IMR-90 (cell line): ENCODE measurements around the gene C16orf89. TPM values are rescaled to one million over a fixed set of nuclear protein-coding genes. Genes with fewer than 3 reads are reported as not detected.

Experiments
- ATAC-seq: fragments of 200-7000 bp; cut with Tn5 transposase; 2 replicates; pipeline ENCODE4 v1.9.1; 2020; ENCODE audit warnings: low read depth, mild to moderate bottlenecking, moderate library complexity
- BruUV-seq: library from RNA; stranded (reverse); fragments of 400-500 nt; replicated peaks from 2 replicates; lab custom pipeline; 2021; lab: Mats Ljungman, UMichigan
- CTCF ChIA-PET: fragments of 300-600 bp; formaldehyde crosslinking; extraction: SDS; loops from one replicate; lab custom pipeline; 2021; ENCODE audit warnings: antibody characterized with exemption; lab: Yijun Ruan, JAX
- POLR2A ChIA-PET: fragments of 300-600 bp; sonication (Branson Sonifier 250); formaldehyde crosslinking; loops from one replicate; lab custom pipeline; 2022; ENCODE audit warnings: antibody characterized with exemption; ENCODE audit not compliant: unreplicated experiment; lab: Charles Lee
- DNase-seq: peaks from one replicate; pipeline ENCODE4 v3.0.0; 2013
- H2AFZ ChIP-seq: replicated peaks from 2 replicates; pipeline ENCODE3; 2013; ENCODE audit warnings: low read length, mild to moderate bottlenecking; ENCODE audit not compliant: poor library complexity
- H2AK5ac ChIP-seq: 2 replicates; pipeline ENCODE4 v1.6.1; 2013; ENCODE audit warnings: low read depth, low read length, inconsistent platforms
- H2AK9ac ChIP-seq: replicated peaks from 2 replicates; pipeline ENCODE3; 2013; ENCODE audit warnings: mild to moderate bottlenecking, low read depth, low read length, moderate library complexity; ENCODE audit not compliant: poor library complexity
- H2BK120ac ChIP-seq: 2 replicates; pipeline ENCODE4 v1.6.1; 2013; ENCODE audit warnings: low read depth, low read length, inconsistent platforms
- H2BK15ac ChIP-seq: 3 replicates; pipeline ENCODE4 v1.6.1; 2013; ENCODE audit warnings: low read depth, low read length, inconsistent platforms
- H2BK20ac ChIP-seq: 2 replicates; pipeline ENCODE4 v1.6.1; 2013; ENCODE audit warnings: low read depth, mild to moderate bottlenecking, inconsistent platforms, low read length, moderate library complexity
- H2BK5ac ChIP-seq: 2 replicates; pipeline ENCODE4 v1.6.1; 2013; ENCODE audit warnings: mild to moderate bottlenecking, low read depth, low read length, inconsistent platforms; ENCODE audit not compliant: poor library complexity, severe bottlenecking
- H3K14ac ChIP-seq: replicated peaks from 2 replicates; pipeline ENCODE4 v1.6.1; 2013; ENCODE audit warnings: low read depth, low read length, inconsistent platforms
- H3K18ac ChIP-seq: 2 replicates; pipeline ENCODE4 v1.6.1; 2013; ENCODE audit warnings: low read depth, low read length, control low read depth
- H3K23ac ChIP-seq: 2 replicates; pipeline ENCODE4 v1.6.1; 2013; ENCODE audit warnings: low read depth, low read length, inconsistent platforms
- H3K27ac ChIP-seq: 2 replicates; pipeline ENCODE4 v1.5.1; 2013; ENCODE audit warnings: mild to moderate bottlenecking, control low read depth, low read length; ENCODE audit not compliant: insufficient read depth
- H3K27me3 ChIP-seq: 2 replicates; pipeline ENCODE4 v1.6.1; 2013; ENCODE audit warnings: low read length; ENCODE audit not compliant: control insufficient read depth, insufficient read depth
- H3K36me3 ChIP-seq: 2 replicates; pipeline ENCODE4 v1.6.1; 2013; ENCODE audit warnings: low read length, mixed read lengths; ENCODE audit not compliant: control insufficient read depth, insufficient read depth
- H3K4ac ChIP-seq: 2 replicates; pipeline ENCODE4 v1.6.1; 2013; ENCODE audit warnings: low read depth, low read length, inconsistent platforms
- H3K4me1 ChIP-seq: 2 replicates; pipeline ENCODE4 v1.6.1; 2013; ENCODE audit warnings: low read length, mixed read lengths; ENCODE audit not compliant: control insufficient read depth, insufficient read depth
- H3K4me2 ChIP-seq: 2 replicates; pipeline ENCODE4 v1.6.1; 2013; ENCODE audit warnings: low read depth, mild to moderate bottlenecking, control low read depth, low read length, moderate library complexity
- H3K4me3 ChIP-seq: 2 replicates; pipeline ENCODE4 v1.5.1; 2013; ENCODE audit warnings: low read depth, mild to moderate bottlenecking, control low read depth, low read length, moderate library complexity; ENCODE audit not compliant: insufficient read depth
- H3K56ac ChIP-seq: 2 replicates; pipeline ENCODE4 v1.6.1; 2013; ENCODE audit warnings: low read length, inconsistent platforms; ENCODE audit not compliant: insufficient read depth; ENCODE audit errors: extremely low read depth
- H3K79me1 ChIP-seq, 2 experiments: 2 replicates each; pipeline ENCODE4 v1.6.1; 2013; ENCODE audit warnings: low read length in 2 of 2, inconsistent platforms in 1 of 2, low read depth in 1 of 2
- H3K9ac ChIP-seq: 2 replicates; pipeline ENCODE4 v1.6.1; 2013; ENCODE audit warnings: low read depth, low read length, control low read depth
- H3K9me1 ChIP-seq: 2 replicates; pipeline ENCODE4 v1.6.1; 2013; ENCODE audit warnings: low read length, inconsistent platforms; ENCODE audit not compliant: insufficient read depth
- H3K9me3 ChIP-seq: 2 replicates; pipeline ENCODE4 v1.6.1; 2013; ENCODE audit warnings: low read length; ENCODE audit not compliant: control insufficient read depth, insufficient read depth
- H4K20me1 ChIP-seq: 2 replicates; pipeline ENCODE4 v1.6.1; 2013; ENCODE audit warnings: low read length, inconsistent platforms; ENCODE audit not compliant: insufficient read depth
- H4K5ac ChIP-seq: 2 replicates; pipeline ENCODE4 v1.6.1; 2013; ENCODE audit warnings: mild to moderate bottlenecking, low read depth, low read length, control low read depth
- H4K8ac ChIP-seq, 2 experiments: 2 replicates each; pipeline ENCODE4 v1.6.1; 2013; ENCODE audit warnings: low read depth in 2 of 2, low read length in 2 of 2, control low read depth in 1 of 2, inconsistent platforms in 1 of 2
- H4K91ac ChIP-seq: 2 replicates; pipeline ENCODE4 v1.6.1; 2013; ENCODE audit warnings: low read depth, low read length, inconsistent platforms; ENCODE audit not compliant: insufficient read depth
- BHLHE40 ChIP-seq: fragments of 150-350 bp; IDR thresholded peaks from 2 replicates; pipeline ENCODE4 v1.6.1; 2016; ENCODE audit warnings: mild to moderate bottlenecking, low read depth, low read length
- CEBPB ChIP-seq: IDR thresholded peaks from 2 replicates; pipeline ENCODE4 v1.6.1; 2012; ENCODE audit warnings: low read depth, low read length, improper control_type of control experiment
- FOS ChIP-seq: fragments of 150-350 bp; IDR thresholded peaks from 2 replicates; pipeline ENCODE4 v1.6.1; 2016; ENCODE audit warnings: low read depth, low read length
- MAFK ChIP-seq: IDR thresholded peaks from 2 replicates; pipeline ENCODE4 v1.6.1; 2012; ENCODE audit warnings: low read depth, low read length, improper control_type of control experiment
- MAZ ChIP-seq: IDR thresholded peaks from 2 replicates; pipeline ENCODE4 v1.6.1; 2012; ENCODE audit warnings: low read depth, mild to moderate bottlenecking, low read length, improper control_type of control experiment, moderate library complexity, borderline replicate concordance
- MXI1 ChIP-seq: IDR thresholded peaks from 2 replicates; pipeline ENCODE4 v1.6.1; 2012; ENCODE audit warnings: low read depth, mild to moderate bottlenecking, low read length, moderate library complexity, borderline replicate concordance
- POLR2A ChIP-seq: IDR thresholded peaks from 2 replicates; pipeline ENCODE4 v1.6.1; 2012; ENCODE audit warnings: mild to moderate bottlenecking, low read depth, low read length
- RCOR1 ChIP-seq: IDR thresholded peaks from 2 replicates; pipeline ENCODE4 v1.6.1; 2012; ENCODE audit warnings: mild to moderate bottlenecking, low read length, improper control_type of control experiment; ENCODE audit not compliant: insufficient replicate concordance
- RFX5 ChIP-seq: IDR thresholded peaks from 2 replicates; pipeline ENCODE4 v1.8.0; 2012; ENCODE audit warnings: low read depth, mild to moderate bottlenecking, low read length, moderate library complexity
- SMC3 ChIP-seq: fragments of 150-350 bp; IDR thresholded peaks from 2 replicates; pipeline ENCODE4 v1.6.1; 2016; ENCODE audit warnings: low read depth, mild to moderate bottlenecking, antibody characterized with exemption, low read length, moderate library complexity
- WGBS, 2 experiments: methylation state at CpG; one replicate each; pipeline versions ENCODE4 v1.1.5 to v1.1.7; 2013; ENCODE audit warnings: missing lambda C conversion rate in 2 of 2; ENCODE audit not compliant: insufficient read length in 1 of 2; ENCODE audit errors: extremely low coverage in 2 of 2; 5-methylcytosine and 5-hydroxymethylcytosine counted together
- dilution Hi-C: fragments of 300-500 bp; cut with HindIII; formaldehyde crosslinking; loops from one replicate; pipeline ENCODE4 v1.14.3; 2018; ENCODE audit warnings: low sequenced_read_pairs; ENCODE audit not compliant: unreplicated experiment
- in situ Hi-C: fragments of 300-500 bp; cut with MboI; formaldehyde crosslinking; loops from 3 replicates; pipeline ENCODE4 v1.14.3; 2019; ENCODE audit warnings: low sequenced_read_pairs, inconsistent platforms, mixed read lengths
- intact Hi-C: fragments of 100-400 bp; cut with micrococcal nuclease; formaldehyde crosslinking; loops from 2 replicates; pipeline ENCODE4 v1.10.0; 2022
- polyA plus RNA-seq, 3 experiments: library from polyadenylated mRNA; depleted of rRNA; stranded (reverse); fragments of >200 nt; gene quantifications; 2 replicates each; pipeline ENCODE4 v1.2.3, GENCODE V29; 2012; ENCODE audit warnings: low replicate concordance in 1 of 3
- total RNA-seq: library from RNA; depleted of rRNA; stranded (reverse); fragments of >200 nt; gene quantifications from 2 replicates; pipeline ENCODE4 v1.2.3, GENCODE V29; 2012
- TF ChIP-seq, protein P1 (sequence below): conservative IDR thresholded peaks from 2 replicates; pipeline ENCODE4 v1.5.1; 2012; ENCODE audit warnings: mild to moderate bottlenecking, low read depth, low read length, improper control_type of control experiment

Gene C16orf89
- total and polyA plus RNA-seq, 2 of the 4 experiments (the other 2 are of a cell fraction): 0.17 to 0.18 TPM

- Histone ChIP-seq H4K5ac (no peak overlapping the region), H3K9me3 (no peaks in the 10 kb centered on the region), H3K27ac (no peak overlapping the region), H4K8ac (no peak overlapping the region), H3K79me1 (peaks cover 3 to 13% of the 10 kb centered on the region in 2 experiments; a peak in 2 of 4 replicates), H2AK5ac (no peak overlapping the region), H2BK15ac (no peak overlapping the region), H3K4me1 (peaks cover 3% of the 10 kb centered on the region; the same call in 1 of the 2 replicates), H3K36me3 (no peaks in the 10 kb centered on the region), H2BK20ac (no peak overlapping the region), H3K9me1 (peaks cover 8% of the 10 kb centered on the region), H2AFZ (no peak overlapping the region), H3K4me2 (no peak overlapping the region), H3K56ac (no peak overlapping the region), H3K18ac (no peak overlapping the region), H3K4me3 (no peak overlapping the region), H3K27me3 (no peaks in the 10 kb centered on the region), H3K9ac (no peak overlapping the region), H2BK120ac (no peak overlapping the region), H2AK9ac (no peak overlapping the region), H3K4ac (no peak overlapping the region), H3K23ac (no peak overlapping the region), H2BK5ac (no peak overlapping the region), H4K91ac (no peak overlapping the region), H4K20me1 (no peaks in the 10 kb centered on the region), H3K14ac (no peak overlapping the region)
- dilution Hi-C loops (no loop called here), intact Hi-C loops (no loop called here), in situ Hi-C loops (no loop called here)
- ChIA-PET POLR2A (no interaction called here), CTCF (no interaction called here)
- WGBS, 2 experiments: 44% methylated on average over 1 of the region's 1 CpG; no CpG with 5 or more reads in 1 of the 2 experiments
- DNase-seq (no peak), ATAC-seq (no peak)
- no TSS peak for BruUV-seq
- TF ChIP-seq RCOR1: no peak
- TF ChIP-seq SMC3: no peak
- no peak for TF ChIP-seq FOS
- no peak for TF ChIP-seq RFX5
- TF ChIP-seq CEBPB: no peak
- TF ChIP-seq MAZ: no peak
- TF ChIP-seq MAFK: no peak
- no peak for TF ChIP-seq BHLHE40
- no peak for TF ChIP-seq MXI1
- TF ChIP-seq POLR2A: no peak
- TF ChIP-seq, protein P1, sequence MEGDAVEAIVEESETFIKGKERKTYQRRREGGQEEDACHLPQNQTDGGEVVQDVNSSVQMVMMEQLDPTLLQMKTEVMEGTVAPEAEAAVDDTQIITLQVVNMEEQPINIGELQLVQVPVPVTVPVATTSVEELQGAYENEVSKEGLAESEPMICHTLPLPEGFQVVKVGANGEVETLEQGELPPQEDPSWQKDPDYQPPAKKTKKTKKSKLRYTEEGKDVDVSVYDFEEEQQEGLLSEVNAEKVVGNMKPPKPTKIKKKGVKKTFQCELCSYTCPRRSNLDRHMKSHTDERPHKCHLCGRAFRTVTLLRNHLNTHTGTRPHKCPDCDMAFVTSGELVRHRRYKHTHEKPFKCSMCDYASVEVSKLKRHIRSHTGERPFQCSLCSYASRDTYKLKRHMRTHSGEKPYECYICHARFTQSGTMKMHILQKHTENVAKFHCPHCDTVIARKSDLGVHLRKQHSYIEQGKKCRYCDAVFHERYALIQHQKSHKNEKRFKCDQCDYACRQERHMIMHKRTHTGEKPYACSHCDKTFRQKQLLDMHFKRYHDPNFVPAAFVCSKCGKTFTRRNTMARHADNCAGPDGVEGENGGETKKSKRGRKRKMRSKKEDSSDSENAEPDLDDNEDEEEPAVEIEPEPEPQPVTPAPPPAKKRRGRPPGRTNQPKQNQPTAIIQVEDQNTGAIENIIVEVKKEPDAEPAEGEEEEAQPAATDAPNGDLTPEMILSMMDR: no peak
These were observed 29.9 kb downstream of the C16orf89 start for GRCh38 chr16:5035909-5036227.
